GM19099 (cell line): ENCODE measurements around the gene ERCC1.

Source experiments
- POLR2A ChIP-seq: IDR thresholded peaks from 3 replicates; pipeline ENCODE4 v1.6.1; 2011; ENCODE audit warnings: low read depth; ENCODE audit not compliant: insufficient read length; ENCODE audit errors: extremely low read depth

The ERCC1 gene

DNA sequence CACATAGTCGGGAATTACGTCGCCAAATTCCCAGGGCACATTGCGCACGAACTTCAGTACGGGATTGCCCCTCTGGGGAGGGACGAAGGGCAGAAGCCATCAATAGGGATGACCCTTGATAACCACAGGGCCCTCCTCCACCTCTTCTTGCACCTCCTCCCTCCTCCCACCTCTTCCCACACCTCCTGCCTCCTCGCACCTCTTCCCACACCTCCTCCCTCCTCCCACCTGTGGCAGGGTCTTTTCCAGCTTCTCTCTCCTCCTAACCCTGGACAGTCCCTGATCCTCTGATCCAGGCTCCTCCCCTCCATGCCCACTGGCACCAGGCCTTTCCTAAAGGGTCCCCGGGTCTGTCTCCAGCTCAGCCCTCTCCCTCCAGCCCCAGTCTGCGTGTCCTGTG, 3.4 kb downstream of the ERCC1 start:
- no peak for TF ChIP-seq POLR2A

DNA sequence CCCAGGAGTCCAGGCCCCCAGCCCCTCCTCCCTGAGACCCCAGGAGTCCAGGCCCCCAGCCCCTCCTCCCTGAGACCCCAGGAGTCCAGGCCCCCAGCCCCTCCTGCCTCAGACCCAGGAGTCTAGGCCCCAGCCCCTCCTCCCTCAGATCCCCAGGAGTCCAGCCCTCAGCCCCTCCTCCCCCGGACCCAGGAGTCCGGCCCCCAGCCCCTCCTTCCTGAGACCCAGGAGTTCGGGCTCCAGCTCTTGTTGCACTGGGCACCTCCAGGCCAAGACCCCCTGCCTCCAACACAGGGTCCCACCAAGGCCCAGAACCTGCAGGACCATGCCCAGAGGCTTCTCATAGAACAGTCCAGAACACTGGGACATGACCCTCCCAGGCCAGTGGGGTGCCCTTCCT, 3.8 kb downstream of the ERCC1 start:
- TF ChIP-seq POLR2A: no peak

DNA sequence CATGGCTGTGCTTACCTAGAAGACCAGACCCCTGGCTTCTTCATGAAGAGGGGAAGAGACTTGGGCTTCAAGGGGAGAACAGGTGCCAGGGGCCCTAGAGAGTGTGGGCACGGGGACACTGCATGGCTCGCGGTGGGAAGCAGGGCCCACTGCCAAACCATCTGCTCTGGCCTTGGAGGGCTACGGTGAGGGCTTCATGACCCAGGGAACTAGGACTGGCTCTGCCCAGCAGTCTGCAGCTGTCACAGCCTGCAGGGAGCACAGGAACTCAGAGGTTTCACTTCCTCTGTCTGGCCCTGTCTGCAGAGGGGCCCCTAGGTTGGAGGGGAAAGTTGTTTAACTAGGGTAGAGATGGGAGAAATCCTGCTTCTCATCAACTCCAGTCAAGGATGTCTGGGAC, 4.3 kb downstream of the ERCC1 start:
- TF ChIP-seq POLR2A: peak; percentile 37

DNA sequence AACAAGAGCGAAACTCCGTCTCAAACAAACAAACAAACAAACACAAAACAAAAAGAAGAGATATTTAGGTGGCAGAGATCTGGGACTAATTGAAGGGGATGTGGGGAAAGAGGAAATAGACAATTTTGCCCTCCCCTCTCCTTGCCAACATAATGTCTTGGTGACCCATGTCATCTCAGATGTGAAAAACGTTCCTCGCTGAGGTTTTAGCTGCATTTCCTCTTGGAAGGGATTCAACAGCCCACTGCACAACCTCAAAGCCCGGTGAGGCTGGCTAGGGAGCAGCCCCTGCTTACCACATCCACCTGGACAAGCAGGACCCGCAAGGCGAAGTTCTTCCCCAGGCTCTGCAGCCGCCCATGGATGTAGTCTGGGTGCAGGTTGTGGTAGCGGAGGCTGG, 4.9 kb downstream of the ERCC1 start:
- no peak for TF ChIP-seq POLR2A

DNA sequence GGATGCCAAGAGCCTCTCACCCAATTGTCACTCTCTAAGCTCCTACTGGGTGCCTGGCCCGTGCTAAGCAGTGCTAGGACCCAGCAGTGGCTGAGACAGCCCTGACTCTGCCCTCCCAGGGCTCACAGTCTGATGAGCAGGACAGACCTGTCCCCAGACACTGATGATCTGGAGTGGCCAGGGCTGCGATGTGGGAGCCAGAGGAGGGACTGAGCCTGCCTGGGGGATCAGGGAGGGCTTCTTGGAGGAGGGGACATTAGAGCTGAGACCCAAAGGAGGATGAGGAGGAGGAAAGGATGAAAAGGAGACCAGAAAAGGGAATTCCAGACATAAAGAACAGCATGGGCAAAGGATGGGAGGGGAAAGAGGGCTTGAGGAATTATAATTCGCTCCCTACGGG, 6.6 kb downstream of the ERCC1 start:
- no peak for TF ChIP-seq POLR2A

DNA sequence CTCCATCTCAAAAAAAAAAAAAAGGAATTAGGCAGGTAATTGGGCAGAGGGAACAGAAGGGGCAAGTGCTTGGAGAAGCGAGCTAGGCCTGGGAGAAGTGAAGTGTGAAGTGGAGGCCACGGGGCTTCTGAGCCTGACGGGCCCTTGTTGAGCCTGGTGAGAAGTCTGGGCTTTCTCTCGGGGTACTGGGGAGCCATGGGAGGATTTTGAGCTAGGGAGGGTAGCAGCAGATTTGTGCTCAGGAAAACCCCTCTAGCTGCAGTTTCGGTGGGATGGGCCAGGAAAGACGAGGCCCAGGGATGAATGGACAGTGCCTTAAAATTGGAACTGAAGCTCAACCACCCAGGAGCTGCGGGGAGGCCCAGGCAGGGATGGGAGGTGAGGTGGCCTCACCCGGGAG, 9.2 kb downstream of the ERCC1 start:
- no peak for TF ChIP-seq POLR2A

DNA sequence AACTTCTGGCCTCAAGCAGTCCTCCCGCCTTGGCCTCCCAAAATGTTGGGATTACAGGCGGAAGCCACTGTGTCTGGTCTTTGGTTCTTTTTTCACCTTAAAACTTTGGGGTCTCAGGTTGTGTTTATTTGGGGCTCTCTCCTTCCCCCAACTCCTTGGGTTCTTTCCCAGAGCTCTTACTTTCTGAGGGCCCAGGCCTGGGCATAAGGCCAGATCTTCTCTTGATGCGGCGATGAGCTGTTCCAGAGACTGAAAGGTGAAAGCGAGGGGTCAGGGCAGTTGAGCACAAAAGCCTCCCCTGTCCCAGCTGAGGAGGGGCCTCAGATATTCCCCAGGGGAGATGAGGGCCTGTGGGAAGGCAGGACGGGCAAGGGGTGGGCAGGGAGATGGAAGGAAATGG, 10.2 kb downstream of the ERCC1 start:
- no peak for TF ChIP-seq POLR2A

DNA sequence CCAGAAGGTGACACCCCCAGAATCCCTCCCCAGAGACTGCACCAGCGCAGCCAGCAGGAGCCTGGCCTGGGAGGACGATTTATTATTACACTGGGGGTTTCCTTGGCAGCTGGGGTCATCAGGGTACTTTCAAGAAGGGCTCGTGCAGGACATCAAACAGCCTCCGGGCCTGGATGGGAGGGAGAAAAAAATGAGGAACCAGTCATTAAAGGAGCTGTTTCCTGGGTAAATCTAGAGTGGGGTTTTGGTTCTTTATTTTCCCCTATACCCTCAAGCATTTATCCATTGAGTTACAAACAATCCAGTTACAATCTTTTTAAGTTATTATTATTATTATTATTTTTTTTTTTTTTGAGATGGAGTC, 14.2 kb downstream of the ERCC1 start:
- no peak for TF ChIP-seq POLR2A

DNA sequence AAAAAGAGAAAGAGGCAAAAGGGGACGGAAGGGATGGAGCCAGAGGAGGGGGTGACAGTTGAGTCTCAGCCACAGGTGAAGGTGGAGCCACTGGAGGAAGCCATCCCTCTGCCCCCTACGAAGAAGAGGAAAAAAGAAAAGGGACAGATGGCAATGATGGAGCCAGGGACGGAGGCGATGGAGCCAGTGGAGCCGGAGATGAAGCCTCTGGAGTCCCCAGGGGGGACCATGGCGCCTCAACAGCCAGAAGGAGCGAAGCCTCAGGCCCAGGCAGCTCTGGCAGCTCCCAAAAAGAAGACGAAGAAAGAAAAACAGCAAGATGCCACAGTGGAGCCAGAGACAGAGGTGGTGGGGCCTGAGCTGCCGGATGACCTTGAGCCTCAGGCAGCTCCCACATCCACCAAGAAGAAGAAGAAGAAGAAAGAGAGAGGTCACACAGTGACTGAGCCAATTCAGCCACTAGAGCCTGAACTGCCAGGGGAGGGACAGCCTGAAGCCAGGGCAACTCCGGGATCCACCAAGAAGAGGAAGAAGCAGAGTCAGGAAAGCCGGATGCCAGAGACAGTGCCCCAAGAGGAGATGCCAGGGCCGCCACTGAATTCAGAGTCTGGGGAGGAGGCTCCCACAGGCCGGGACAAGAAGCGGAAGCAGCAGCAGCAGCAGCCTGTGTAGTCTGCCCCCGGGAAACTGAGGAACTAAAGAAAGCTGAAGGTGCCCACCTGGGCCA, 14.7 kb downstream of the ERCC1 start:
- no peak for TF ChIP-seq POLR2A

DNA sequence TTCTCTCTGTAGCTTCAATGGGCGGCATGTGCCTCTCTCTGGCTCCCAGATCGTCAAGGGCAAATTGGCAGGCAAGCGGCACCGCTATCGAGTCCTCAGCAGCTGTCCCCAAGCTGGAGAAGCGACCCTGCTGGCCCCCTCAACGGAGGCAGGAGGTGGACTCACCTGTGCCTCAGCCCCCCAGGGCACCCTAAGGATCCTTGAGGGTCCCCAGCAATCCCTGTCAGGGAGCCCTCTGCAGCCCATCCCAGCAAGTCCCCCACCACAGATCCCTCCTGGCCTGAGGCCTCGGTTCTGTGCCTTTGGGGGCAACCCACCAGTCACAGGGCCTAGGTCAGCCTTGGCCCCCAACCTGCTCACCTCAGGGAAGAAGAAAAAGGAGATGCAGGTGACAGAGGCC, 15.6 kb downstream of the ERCC1 start:
- TF ChIP-seq POLR2A: no peak

DNA sequence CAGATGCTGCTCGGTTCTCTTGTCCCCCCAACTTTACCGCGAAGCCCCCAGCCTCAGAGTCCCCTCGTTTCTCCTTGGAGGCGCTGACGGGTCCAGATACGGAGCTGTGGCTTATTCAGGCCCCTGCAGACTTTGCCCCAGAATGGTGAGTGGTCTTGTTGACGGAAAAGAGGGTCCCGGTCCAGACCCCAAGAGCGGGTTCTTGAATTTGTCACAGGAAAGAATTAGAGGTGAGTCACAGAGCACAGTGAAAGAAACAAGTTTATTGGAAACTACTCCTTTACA, 16.7 kb downstream of the ERCC1 start:
- TF ChIP-seq POLR2A: no peak

DNA sequence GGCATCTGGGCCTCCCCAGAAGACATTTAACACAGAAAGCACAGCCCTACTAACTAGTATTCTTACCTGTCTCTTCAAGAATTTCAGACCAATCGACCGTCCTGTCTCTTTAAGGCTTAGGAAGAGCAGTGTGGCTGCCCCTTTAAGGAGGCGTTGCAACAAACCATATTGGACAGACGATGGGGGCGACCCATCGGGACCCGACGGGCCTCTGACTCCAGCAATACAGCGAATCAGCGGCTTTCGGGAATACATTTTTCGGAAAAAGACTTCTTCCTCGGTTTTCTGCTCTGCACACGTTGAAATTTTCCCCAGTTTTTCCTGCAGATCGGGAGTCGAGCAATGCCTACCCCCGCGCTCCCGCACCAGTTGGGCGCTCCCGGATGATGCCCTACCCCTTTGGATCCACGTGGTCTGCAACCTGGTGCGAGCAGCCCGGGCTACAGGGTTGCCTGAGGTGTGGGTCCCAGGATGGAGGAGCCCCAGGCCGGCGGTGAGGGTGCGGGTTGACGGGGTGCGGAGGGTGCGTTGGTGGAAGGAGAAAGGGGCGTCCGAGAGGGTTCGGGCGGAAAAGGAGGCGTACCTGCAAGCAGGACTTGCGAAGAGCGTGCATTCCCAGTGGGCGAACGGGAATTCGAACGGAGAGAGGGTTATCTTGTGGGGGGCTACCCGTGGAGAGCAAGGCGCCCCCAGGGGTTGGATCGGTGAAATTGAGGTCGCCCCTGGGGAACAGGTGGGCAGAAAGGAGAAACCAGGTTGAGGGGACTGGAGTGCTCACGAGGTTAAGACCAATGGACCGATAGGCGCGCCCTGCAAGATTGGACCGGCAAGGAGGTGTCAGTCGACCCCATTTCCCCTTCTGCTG, 17.3 kb downstream of the ERCC1 start, which contains the start of gene POLR1G:
Gene POLR1G, plus strand, starts transcription at position 419 of the 865 bp plus-strand sequence. Its CDS starts 53 bp downstream, at position 472.
- peak; percentile 86 for TF ChIP-seq POLR2A

DNA sequence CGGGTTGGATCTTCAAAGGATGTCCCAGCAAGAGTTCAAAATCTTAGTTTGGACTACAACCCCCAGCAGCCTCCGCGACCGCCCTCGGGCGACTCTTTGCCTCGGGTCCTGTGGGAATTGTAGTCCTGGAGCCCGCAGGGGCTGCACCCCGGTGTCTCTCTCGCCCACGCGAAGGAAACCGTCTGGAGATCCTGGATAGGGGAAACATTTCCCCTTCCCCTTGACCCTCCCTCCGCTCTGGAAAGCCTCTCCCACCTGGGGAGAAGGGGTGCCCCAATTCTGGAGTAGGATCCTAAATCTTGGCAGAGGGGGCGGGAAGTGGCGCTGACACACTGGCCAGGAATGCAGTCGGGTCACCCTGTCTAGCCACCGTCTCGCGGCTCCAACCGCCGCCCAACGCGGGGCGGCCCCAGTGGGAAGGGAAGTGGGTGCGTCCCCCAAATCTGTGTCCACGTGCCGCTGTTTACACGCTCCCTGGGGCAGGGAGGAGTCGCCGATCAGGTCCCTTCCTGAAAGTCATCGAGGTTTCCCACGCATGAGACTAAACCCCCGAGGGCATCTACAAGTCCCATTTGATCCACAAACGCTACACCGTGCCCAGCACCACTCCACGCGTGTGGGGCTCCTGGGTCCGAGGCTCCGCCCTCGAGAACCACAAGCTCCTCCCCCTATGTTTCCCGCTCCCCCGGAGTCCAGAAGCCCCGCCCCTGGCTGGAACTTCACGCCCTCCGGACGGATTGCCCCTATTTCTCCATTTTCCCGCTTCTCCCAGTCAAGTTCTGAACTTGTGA, 18.1 kb downstream of the ERCC1 start:
- peak; percentile 8 for TF ChIP-seq POLR2A

DNA sequence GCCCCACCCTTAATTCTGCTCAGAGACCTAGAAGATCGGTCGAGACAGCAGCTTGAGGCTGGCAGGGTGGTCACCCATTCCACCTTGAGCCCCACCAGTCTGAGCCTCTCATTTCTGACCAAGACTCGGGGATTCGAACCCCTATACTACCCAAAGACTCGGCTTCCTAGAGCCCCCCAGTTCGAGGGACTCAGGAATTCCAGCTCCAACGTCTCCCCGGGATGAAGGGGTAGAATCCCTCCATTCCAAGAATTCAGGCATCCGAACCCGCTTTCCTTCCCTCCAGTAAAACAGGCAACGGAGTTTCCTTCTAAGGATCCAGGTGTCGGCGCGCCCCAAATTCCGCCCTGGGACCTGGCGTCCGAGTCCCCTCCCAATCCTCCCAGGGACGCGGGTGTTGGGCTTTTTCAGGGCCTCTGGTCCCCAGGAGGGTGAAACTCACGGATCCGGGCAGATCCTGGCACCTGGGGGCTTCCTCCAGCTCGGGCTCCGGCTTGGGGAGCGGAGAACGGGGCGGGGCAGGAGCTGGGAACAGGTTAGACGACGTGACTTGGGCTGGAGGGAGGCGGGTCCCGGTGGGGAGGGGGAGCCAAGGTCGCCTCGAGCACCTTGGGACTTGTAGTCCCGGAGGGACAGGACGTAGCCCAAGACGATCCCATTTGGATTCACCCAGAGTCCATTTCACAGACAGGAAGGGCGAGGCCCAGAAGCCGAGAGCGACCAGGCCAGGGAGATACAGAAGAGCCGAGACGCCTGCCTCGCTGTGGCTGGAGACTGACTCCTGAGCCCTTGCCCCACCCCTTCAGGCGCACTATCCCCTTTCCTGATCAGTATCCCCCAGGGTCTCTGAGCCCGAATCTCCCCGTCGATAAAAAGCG, 18.9 kb downstream of the ERCC1 start, which contains the start of gene PPP1R13L:
Gene PPP1R13L, minus strand, starts transcription at position 513 of the 878 bp plus-strand sequence. CDS start 6,751 bp downstream, outside the sequence.
- TF ChIP-seq POLR2A: peak; percentile 19

DNA sequence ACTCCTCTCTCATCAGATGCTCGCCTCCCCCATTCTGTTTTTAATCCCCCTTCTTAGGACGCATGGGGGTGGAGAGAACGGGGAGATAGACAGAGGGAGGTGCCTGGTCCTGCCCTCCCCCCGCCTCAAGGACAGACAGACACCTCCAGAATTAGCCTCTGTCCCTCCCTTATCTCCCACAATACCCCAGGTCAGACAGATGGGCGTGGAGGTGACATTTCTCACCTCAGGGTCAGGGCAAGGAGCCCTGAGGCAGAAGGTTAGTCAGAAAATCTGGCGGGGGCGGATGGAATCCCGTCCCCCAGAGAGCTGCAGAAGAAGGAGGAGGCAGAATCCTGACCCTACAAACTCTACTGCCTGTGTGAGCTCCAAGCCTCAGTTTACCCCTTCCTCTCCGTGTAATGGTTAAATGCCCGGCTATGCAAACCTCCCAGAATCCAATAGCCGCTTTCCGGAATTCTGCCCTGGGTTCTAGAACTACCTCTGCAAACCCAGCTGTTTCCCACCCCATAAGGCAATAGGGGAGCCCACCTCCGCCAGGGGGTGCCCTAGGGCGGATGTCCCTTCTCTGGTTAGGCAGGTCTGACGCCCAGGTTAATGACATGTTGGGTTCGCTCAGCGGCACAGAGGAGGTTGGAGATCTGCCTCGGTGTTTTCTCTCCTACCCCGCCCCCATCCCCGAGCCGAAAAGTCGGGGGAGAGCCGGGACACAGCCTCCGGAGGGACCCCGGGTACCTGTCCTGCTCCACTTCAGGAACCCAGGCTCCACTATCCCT, 19.7 kb downstream of the ERCC1 start:
- TF ChIP-seq POLR2A: no peak
